Measurements from ENCODE around the gene SMTNL1.

The SMTNL1 gene

GRCh38 chr11:57539342-57539741 lies 1.9 kb downstream of the SMTNL1 start:
- DNase-seq (ENCODE audit: extremely low read depth, low read depth), result no peak
- TF ChIP-seq CTCF (IDR thresholded peaks at IDR 0.05; ENCODE audit: low read depth, low read length), result no peak

GRCh38 chr11:57541169-57541568 lies 3.8 kb downstream of the SMTNL1 start:
- no peak for DNase-seq (ENCODE audit: extremely low read depth, low read depth)
- TF ChIP-seq CTCF (IDR thresholded peaks at IDR 0.05; ENCODE audit: low read depth, low read length), result no peak

GRCh38 chr11:57542582-57542981 lies 5.2 kb downstream of the SMTNL1 start:
- DNase-seq (ENCODE audit: extremely low read depth, low read depth), result no peak
- no peak for TF ChIP-seq CTCF (IDR thresholded peaks at IDR 0.05; ENCODE audit: low read depth, low read length)

- DNase-seq (ENCODE audit: extremely low read depth, low read depth), result no peak
- TF ChIP-seq CTCF (IDR thresholded peaks at IDR 0.05; ENCODE audit: low read depth, low read length), result no peak
Measured at GRCh38 chr11:57543593-57543992, 6.2 kb downstream of the SMTNL1 start.

- DNase-seq (ENCODE audit: extremely low read depth, low read depth), result no peak
- TF ChIP-seq CTCF (IDR thresholded peaks at IDR 0.05; ENCODE audit: low read depth, low read length), result no peak
Measured at GRCh38 chr11:57544566-57544965, 7.2 kb downstream of the SMTNL1 start.

GRCh38 chr11:57545883-57546282 lies 8.5 kb downstream of the SMTNL1 start:
- TF ChIP-seq CTCF (IDR thresholded peaks at IDR 0.05; ENCODE audit: low read depth, low read length), result no peak
- no peak for DNase-seq (ENCODE audit: extremely low read depth, low read depth)

- no peak for DNase-seq (ENCODE audit: extremely low read depth, low read depth)
- TF ChIP-seq CTCF (IDR thresholded peaks at IDR 0.05; ENCODE audit: low read depth, low read length), result no peak
Measured at GRCh38 chr11:57546451-57546850, 9.1 kb downstream of the SMTNL1 start.

All from AG09319 (cell line).